ENCODE results near the gene PPM1L.

GRCh38 chr3:160876643-160877042 is 120.6 kb downstream of the PPM1L start:
- TF ChIP-seq CEBPB (IDR thresholded peaks at IDR 0.05; ENCODE audit: low read depth) (no peak), SIN3A (IDR thresholded peaks at IDR 0.05; ENCODE audit: low read depth) (no peak), EZH2 (IDR thresholded peaks at IDR 0.05) (no peak), MAX (IDR thresholded peaks at IDR 0.05) (no peak)

Data from HCT116 (cell line).